ENCODE measurements around the gene RIMS1.
"Not testable (repeated sequence)": the region's sequence is repeated elsewhere in the genome, so short reads cannot be mapped to it uniquely, and the experiment has no call there.

Gene RIMS1

DNA sequence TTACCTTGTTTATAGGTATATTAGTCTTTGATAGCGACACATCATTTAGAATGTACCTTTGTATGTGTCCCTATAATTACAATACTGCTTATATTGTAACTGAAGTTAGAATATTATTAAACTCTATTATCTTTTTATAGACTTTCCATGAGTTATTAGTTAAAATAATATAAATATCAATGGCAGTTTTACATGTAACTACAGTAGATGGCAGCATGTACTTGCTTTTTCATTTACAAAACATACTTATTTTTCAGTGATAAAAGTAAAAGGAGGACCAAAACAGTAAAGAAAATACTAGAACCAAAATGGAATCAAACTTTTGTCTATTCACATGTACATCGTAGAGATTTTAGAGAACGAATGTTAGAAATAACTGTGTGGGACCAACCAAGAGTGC is 364.3 kb downstream of the RIMS1 start:
- DNase-seq: no peak

DNA sequence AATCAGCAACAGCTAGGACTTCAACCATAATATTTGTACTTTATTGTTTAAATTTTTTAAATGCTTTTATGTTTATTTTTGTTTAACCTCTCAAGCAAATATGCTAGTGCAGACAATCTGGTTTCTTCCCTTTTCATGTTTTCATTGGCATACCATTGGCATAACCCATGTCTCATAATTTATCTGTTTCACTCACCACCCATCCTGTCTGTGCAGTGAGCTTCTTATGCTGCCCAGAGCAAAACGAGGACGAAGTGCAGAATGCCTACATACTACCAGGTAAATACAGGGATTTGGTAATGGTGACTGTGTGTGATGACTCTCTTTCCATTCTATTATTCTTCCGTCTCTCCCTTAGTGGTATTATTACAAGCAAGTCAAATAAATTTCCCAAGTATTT is 374.1 kb downstream of the RIMS1 start:
- DNase-seq: no peak

DNA sequence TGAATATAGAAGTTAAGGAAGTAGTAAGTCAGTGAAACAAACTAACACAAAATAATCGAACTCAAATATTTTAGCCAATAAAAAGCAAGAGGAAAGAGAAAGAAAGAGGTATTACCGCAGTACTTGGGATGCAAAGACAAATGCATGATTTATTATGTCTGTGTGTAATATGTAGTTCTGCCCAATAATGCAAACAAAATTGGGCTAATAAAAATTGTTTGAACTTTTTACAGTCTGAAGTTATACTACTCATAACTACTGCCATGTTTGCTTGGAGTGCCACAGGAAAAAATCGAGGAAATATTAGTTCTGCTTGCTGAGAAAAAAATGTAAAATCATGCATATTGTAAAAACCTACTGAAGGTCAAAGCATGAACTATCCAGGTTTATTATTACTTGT is 375.2 kb downstream of the RIMS1 start:
- DNase-seq: no peak

DNA sequence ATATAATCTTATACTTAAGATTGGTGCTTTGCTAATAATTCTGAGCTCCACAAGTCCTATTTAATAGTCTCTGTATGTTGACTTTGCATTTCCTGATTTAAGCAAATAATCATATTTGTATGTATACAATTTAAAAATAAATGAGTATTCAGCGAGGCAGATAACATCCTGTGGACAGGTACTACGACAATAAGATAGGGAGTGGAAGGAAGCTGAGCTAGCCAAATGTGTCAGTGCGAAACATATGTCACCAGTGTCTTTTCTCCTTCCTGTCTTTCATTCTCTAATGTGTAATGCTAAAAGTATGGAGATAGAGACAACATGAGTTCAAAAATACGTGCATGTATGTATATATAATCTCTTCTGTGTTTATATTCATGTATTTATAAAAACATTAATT is 375.9 kb downstream of the RIMS1 start:
- DNase-seq: no peak

DNA sequence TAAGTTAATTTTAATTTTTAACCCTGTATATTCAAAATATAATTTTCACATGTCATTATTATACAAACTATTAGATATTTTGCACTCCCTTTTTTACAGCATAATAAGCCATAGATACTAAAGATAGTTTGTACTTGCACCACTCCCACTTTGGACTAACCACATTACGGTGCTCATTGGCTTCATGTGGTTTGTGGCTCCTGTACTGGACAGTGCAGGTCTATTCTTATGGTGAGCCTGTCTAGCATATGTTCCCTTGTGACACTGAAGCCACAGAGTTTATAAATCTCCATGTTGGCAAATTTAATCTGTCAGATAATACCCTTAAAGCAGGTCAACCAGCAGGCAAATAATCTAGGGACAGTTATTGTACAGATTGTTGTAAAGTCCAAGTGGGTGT is 381.1 kb downstream of the RIMS1 start:
- no peak for DNase-seq

DNA sequence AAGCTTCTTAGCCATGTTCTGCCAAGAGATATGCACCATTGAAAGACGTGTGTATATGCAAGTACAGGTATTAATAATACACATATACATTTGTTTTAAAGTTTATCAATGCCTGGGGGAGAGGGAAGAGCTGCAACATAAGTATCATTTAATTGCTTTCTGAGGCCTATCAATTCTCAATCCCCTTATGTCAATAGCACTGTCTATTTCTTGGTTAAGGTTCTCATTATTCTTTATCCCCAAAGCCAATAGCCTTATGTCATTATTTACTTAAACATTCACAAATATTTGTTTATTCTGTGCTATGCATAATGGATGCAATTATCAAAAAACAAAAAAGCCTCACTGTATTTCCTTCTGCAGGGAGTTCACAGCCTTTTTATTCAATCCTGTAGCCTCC is 385.2 kb downstream of the RIMS1 start:
- no peak for DNase-seq

DNA sequence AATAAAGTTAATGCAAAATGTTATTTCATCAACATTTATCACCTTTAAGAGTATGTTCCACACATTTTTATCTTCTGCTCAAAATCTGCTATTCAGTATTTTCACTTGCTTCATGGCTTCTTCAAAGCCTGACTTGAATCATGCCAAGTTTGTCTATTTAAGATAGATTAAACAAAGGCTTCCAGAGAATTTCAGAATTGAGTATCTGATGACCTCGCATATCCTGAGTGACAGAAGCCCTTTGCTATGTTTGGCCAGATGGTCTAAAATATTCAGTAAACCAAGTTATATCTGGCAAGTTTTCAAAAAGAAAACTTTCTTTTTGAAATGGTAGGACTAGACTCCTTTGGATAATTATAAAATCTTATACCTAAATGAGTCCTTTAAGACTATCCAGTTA is 386.6 kb downstream of the RIMS1 start:
- no peak for DNase-seq

DNA sequence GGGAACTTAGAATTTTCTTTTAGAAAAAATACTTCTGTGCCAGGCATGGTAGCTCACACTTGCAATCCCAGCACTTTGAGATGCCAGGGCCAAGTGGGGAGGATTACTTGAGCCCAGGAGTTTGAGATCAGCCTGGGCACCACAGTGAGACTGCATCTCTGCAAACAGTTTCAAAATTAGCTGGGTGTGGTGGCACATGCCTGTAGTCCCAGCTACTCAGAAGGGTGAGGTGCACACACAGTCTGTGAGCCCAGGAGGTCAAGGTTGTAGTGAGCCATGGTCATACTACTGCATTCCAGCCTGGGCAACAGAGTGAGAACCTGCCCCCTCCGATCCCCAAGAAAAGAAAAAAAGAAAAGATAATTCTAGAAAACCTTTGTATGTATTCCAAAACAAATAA is 389.5 kb downstream of the RIMS1 start:
- no peak for DNase-seq

DNA sequence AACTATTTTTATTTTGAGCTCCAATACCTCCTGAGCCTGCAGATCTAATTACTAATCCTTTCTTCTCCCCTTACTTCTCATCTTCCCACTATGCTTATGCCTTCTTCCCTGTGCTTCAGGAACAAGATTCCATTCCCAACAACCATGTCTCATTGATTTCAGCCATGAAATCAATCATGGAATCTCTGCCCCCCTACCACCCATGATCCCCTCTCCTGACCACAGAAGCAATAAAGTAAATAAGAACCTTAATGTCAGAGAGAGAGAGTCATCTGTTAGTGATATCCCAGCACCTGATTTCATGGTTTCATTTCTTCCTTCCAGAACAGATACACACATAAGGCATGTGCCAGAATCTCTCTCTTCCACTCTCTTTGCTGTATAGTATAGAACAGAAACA is 395.9 kb downstream of the RIMS1 start:
- DNase-seq: no peak

DNA sequence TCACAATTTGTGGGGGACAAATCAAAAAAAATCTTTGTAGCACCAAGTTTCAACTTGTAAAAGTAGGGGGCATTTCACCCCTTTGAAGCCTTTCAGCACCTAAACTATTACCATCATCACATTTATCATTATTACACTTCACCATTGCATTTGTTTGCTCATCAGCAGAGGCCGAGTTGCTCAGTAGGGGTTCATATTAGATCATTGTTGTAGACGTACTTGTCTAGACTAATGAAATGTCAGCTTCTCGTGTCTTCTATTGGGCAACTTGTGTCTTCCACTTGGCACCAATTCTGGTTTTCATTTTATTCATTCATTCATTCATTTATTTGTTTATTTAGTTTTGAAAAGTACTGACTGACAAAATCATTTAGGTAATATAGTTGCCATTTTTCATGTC is 397.2 kb downstream of the RIMS1 start:
- no peak for DNase-seq

DNA sequence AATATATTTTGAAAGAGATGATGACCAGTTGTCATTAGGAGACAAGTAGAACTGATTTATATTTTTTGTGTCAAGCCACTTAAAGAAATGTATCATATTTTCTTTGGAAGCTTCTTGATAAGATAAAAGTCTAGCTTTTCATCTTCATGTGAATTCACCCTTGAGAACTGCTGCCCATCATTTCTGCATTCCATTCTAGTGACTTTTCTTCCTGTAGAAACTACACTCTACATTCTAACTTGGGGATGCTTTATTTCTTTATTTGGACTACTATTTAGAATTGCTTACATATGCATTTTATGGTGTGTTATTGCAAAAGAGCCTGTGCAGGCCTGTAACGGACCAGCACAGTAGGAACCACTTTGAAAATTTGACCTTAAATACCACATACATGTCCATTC is 400.6 kb downstream of the RIMS1 start:
- DNase-seq: no peak

DNA sequence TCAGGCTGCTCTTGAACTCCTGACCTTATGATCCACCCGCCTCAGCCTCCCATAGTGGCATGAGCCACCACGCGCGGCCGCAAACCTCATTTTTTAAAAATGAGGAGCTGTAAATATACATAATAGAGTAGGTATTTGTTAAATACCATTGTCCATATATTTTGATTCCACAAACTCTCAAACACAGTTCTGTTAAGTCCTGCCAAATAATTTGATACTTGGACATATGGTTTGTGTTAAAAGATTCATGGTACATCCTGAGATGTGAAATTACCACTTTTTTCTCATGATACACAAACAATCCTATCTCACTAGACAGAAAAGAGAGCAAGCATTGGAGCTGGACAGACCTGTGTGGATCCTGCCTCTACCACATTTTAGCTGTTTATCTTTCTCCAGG is 401.5 kb downstream of the RIMS1 start:
- no peak for DNase-seq

DNA sequence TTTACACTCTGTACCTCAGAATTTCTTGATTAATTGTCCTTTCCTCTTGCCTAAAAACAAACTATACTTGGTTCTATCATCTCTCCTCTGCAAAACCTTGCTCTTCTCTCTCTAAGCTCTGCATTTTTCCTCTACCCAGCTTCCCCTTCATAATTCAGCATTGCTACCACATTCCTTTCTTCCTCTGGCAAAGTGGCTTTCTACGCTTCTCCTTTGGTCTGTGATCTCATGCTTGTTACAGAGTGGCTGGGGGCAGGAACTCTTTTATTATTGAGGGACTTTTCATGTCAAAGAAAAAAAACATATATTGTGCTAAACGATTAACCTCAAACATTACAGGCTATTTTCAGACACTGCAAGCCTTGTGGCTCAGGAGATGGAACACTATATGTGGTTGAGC is 402.2 kb downstream of the RIMS1 start:
- DNase-seq: no peak

DNA sequence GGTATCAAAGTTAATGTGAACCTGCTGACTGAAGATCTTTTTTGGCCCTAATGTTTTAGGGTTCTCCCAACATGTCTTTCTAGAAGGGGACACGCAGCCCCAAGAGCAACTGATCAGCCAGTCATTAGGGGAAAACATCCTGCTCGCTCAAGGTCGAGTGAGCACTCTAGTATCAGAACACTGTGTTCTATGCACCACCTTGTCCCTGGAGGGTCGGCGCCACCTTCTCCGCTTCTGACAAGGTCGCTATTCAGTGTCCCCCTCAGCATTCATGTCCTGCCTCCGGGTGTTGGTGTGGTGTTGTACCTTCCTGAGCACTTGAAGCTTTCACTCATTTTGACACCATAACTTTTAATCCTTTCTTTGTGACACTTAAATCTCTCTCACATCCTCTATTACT is 404.3 kb downstream of the RIMS1 start:
- no peak for DNase-seq

DNA sequence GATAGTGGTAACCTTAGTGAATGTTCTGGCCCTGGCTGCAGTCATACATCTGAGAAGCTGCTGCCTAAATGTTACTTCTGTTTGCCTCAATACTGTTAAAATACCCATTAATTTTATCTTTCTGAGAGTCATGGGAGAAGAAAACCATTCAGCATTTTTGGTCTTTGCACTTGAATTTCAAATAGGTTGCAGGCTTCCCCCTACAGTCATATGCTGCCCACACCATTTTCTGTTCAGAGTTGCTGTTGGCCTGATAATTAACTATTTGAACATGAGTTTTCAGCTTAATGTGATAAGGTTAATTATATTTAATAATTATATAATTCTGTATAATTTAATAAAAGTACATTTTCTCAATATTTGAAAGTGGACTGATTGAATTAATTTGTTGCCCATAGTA is 410.0 kb downstream of the RIMS1 start:
- no peak for DNase-seq

DNA sequence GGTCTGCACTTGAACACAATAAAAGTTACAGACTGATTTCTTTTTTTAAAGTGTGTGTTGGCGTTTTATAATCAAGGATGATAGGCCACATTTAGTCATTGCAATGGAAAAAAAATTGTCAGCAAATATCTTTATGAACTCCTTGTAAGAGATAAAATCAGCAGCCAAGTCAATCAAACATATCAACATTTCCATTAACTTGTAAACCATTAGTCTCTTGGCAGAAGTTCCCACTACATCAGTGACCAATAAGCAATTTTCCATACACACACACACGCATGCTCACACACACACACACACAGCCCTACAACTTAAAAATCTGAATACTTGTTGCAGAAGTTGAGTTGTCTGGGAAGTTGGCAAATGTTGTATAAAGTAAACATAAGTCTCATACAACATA is 419.6 kb downstream of the RIMS1 start:
- DNase-seq: no peak

DNA sequence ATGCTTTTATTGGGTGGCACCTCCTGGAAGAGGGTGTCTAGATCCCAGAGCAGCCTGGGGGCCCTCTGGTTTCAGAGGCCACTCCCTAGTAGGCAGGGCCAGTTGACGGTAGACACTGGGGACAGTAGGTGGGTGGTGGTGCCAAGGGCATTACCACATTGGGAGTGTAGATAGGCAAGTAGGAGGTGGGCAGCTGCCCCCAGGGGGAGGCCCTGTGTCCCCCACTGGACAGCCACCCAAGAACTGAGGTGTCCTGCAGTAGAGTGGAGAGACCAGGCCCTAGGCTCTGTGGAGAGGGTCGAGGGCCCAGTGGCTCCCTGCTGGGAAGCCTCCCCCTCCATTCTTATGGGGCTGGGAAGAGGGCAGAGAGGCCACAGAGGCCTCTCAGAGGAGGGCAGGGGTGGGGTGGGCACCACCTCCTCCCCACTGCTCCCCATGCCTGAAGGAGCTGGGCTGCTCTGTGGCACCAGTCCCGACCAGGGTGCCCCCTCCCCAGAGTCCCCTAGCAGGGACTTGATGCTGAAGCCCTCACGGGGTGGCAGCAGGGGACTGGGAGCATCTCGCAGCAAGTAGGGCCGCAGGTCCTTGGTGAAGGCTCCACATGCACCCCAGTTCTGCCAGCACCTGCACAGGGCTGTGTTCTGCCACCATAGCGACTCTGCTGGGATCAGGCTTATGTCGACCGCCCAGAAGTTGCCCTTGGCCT is 430.5 kb downstream of the RIMS1 start:
- DNase-seq: no peak

DNA sequence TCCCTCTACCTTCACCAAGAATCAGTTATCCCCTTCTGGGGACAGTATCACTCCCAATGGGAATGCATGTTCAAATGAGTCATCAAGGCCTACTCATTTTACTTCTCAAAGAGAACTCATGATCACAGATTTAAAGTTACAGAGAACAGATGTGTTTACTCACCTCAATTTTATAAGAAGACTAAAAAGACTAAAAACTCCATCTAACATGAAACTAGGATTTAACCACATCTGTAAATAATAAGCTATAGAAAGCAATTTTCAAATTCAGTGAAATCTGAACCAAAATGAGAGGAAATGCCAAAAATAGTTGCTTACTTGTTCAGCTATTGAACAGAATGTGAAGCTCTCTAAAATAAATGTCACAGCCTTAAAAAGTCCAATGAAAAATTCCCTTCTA is 435.4 kb downstream of the RIMS1 start:
- DNase-seq: no peak

DNA sequence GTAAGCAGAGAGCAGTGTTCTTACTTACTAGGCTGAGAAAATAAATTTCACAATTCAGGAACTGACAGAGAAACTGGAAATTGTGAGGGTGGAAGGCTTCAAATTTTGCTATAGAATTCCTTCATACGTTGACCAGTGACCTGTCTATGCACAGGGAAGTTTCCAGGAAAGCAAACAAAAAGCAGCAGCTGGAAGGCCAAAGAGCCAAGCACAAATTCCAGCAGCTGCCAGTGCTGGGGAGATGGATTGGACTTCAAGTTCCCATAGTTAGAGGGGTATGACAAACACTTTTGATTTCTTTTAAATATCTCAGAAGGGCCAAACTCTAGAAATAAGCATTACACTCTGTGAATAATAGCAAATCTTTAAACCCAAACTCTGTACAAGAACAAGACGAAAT is 436.4 kb downstream of the RIMS1 start:
- no peak for DNase-seq

DNA sequence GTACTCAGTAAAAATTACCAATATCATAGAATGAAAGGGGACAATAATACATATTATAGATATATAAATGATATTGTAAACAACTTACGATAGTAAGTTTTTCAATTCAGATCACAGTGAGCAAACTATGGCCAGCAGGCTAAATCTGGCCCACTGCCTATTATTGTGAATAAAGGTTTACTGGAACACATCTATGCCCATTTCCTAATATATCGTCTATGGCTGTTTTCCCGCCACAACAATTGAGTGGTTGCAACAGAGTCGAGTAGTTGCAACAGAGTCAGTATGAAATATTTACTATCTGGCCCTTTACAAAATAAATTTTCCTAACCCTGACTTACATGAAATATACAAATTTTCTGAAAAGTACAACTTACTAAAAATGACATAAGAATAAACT is 438.2 kb downstream of the RIMS1 start:
- DNase-seq: no peak

DNA sequence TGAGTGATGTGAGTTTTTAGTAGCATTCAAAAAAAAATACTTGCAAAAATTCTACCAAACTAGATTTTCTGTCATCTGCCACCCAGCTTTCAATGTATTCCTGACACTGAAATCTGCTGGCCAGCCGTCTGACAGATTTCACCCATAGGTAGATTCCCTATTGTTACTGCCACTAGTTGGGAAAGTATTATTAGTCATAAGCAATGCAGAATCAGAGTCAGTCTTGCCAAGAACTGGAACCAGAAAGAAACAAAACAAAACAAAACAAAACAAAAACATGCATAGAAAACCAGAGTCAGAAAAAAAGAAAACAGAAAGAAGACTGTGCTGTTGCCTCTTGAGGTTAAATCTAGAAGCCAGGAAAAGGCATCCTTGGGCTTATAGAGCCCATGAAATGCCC is 442.4 kb downstream of the RIMS1 start:
- no peak for DNase-seq

DNA sequence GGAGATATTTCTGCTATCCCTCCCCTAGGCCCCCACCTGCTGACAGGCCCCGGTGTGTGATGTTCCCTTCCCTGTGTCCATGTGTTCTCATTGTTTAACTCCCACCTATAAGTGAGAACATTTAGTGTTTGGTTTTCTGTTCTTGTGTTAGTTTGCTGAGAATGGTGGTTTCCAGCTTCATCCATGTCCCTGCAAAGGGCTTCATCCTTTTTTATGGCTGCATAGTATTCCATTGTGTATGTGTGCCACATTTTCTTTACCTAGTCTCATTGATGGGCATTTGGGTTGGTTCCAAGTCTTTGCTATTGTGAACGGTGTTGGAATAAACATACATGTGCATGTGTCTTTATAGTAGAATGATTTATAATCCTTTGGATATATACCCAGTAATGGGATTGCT is 448.9 kb downstream of the RIMS1 start:
- not testable (repeated sequence) for DNase-seq

DNA sequence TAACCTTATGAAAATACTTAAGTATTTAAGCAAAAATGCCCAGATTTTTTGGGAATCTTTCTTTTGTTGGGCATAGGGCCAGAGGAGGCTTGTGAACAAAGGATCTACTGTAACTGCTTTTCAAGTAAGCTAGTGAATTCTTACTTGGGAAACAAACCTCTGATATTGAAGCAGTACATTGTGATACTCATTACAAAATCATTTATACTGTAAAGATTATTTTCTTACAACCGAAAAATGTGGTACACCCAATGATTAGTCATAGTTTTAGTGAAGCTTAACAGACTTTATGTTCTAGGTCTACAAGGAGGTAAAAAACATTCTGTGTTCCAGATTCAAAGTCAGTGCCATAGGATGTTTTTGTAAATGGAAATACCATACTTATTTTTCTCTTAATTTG is 462.6 kb downstream of the RIMS1 start:
- DNase-seq: no peak

DNA sequence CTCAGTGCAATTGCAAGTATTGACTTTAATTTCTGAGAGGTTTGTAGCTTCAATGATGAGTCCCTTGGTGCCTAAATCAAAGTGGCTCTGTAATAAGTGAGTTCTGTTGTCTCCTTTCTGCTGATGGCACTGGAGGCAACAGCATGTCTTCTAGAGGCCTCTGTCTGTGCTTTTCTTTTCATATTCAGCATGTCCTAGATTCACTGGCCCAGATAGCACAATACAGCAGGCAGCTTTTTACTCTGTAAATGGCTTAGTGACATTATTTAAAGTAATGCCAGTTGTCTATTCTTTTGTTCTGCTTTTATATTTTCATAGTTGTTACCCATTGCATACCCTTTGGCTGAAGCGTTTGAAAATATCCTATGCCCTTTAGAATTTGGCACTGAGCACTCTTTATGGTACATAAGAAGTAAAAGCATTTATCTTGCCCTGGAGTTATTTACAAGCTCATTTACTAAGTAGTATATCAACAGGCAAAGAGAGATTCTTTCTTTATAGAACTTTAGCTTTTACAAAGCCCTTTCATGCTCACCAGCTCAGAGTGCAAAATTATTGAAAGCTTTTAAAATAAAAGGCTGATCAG is 464.0 kb downstream of the RIMS1 start:
- no peak for DNase-seq
